SJCRH30 (cell line): ENCODE data around the gene RIPOR2. TPM values are rescaled to one million over a fixed set of nuclear protein-coding genes. Genes with fewer than 3 reads are reported as not detected.
"Not testable (repeated sequence)": the region's sequence is repeated elsewhere in the genome, so short reads cannot be mapped to it uniquely, and the experiment has no call there.

ENCODE experiments used
- DNase-seq, 2 experiments: peaks; one replicate each; pipeline ENCODE4 v3.0.0-alpha.2; 2015 to 2020
- H3K27ac ChIP-seq: fragments of 250-450 bp; sonication (Bioruptor Pico); 2 replicates; pipeline ENCODE4 v1.5.1; 2020; ENCODE audit warnings: mild to moderate bottlenecking, moderate library complexity
- H3K27me3 ChIP-seq: fragments of 250-450 bp; sonication (Bioruptor Pico); 2 replicates; pipeline ENCODE4 v1.5.1; 2020; ENCODE audit warnings: mild to moderate bottlenecking, moderate library complexity
- H3K36me3 ChIP-seq: fragments of 250-450 bp; sonication (Bioruptor Pico); 2 replicates; pipeline ENCODE4 v1.5.1; 2020; ENCODE audit warnings: mild to moderate bottlenecking, moderate library complexity
- H3K4me1 ChIP-seq: fragments of 250-450 bp; sonication (Bioruptor Pico); 2 replicates; pipeline ENCODE4 v1.5.1; 2020; ENCODE audit warnings: mild to moderate bottlenecking, moderate library complexity
- H3K4me3 ChIP-seq: fragments of 250-450 bp; sonication (Bioruptor Pico); 2 replicates; pipeline ENCODE4 v1.5.1; 2020; ENCODE audit warnings: mild to moderate bottlenecking, moderate library complexity
- H3K9me3 ChIP-seq: fragments of 250-450 bp; sonication (Bioruptor Pico); replicated peaks from 2 replicates; pipeline ENCODE4 v1.5.1; 2020; ENCODE audit warnings: mild to moderate bottlenecking, moderate library complexity
- total RNA-seq: library from RNA; depleted of rRNA; stranded (reverse); fragments of >200 nt; shearing (Covaris generic); gene quantifications from 2 replicates; pipeline ENCODE4 v1.2.3, GENCODE V29; 2014; rRNA removed

RIPOR2 gene
- total RNA-seq, 1 experiment from 2014 or later = 3.9 TPM

GRCh38 chr6:24765968-24766367 lies 169.8 kb downstream of the RIPOR2 start:
- H3K9me3 ChIP-seq, H3K4me1 ChIP-seq, H3K27me3 ChIP-seq, H3K27ac ChIP-seq, H3K36me3 ChIP-seq, H3K4me3 ChIP-seq, DNase-seq: not testable (repeated sequence)

- H3K27ac ChIP-seq, H3K4me3 ChIP-seq, DNase-seq, H3K4me1 ChIP-seq, H3K27me3 ChIP-seq, H3K9me3 ChIP-seq, H3K36me3 ChIP-seq: not testable (repeated sequence)
Observed at GRCh38 chr6:24764833-24765828, 170.6 kb downstream of the RIPOR2 start.

- DNase-seq = no peak
Observed at GRCh38 chr6:24763578-24763977, 172.2 kb downstream of the RIPOR2 start.

GRCh38 chr6:24761851-24762250 lies 173.9 kb downstream of the RIPOR2 start:
- DNase-seq = no peak
- Histone ChIP-seq H3K36me3 (no peaks in the 10 kb centered on the region), H3K9me3 (no peaks in the 10 kb centered on the region), H3K27ac (no peak overlapping the region), H3K4me1 (no peaks in the 10 kb centered on the region), H3K4me3 (no peak overlapping the region), H3K27me3 (no peaks in the 10 kb centered on the region)

More at GRCh38 chr6:24763578-24763977, 172.2 kb downstream of the RIPOR2 start:
- Histone ChIP-seq H3K9me3 (no peaks in the 10 kb centered on the region), H3K27ac (no peak overlapping the region), H3K4me3 (no peak overlapping the region), H3K36me3 (no peaks in the 10 kb centered on the region), H3K4me1 (no peaks in the 10 kb centered on the region), H3K27me3 (no peaks in the 10 kb centered on the region)

GRCh38 chr6:24761193-24761835 lies 174.4 kb downstream of the RIPOR2 start:
- Histone ChIP-seq H3K4me3 (no peak overlapping the region), H3K9me3 (no peaks in the 10 kb centered on the region), H3K4me1 (no peaks in the 10 kb centered on the region), H3K27me3 (no peaks in the 10 kb centered on the region), H3K27ac (no peak overlapping the region), H3K36me3 (no peaks in the 10 kb centered on the region)
- peak; percentile 11 to 22 for DNase-seq

GRCh38 chr6:24760210-24760609 lies 175.6 kb downstream of the RIPOR2 start:
- DNase-seq = no peak
- Histone ChIP-seq H3K27ac (no peak overlapping the region), H3K36me3 (no peaks in the 10 kb centered on the region)

GRCh38 chr6:24759718-24760117 lies 176.0 kb downstream of the RIPOR2 start:
- H3K4me1 ChIP-seq = no peaks in the 10 kb centered on the region
- DNase-seq = no peak
- no peaks in the 10 kb centered on the region for H3K27me3 ChIP-seq
- no peak overlapping the region for H3K4me3 ChIP-seq
- H3K36me3 ChIP-seq = no peaks in the 10 kb centered on the region
- no peak overlapping the region for H3K27ac ChIP-seq
- H3K9me3 ChIP-seq = no peaks in the 10 kb centered on the region

More at GRCh38 chr6:24760210-24760609, 175.6 kb downstream of the RIPOR2 start:
- Histone ChIP-seq H3K27me3 (no peaks in the 10 kb centered on the region), H3K4me1 (no peaks in the 10 kb centered on the region), H3K4me3 (no peak overlapping the region), H3K9me3 (no peaks in the 10 kb centered on the region)

GRCh38 chr6:24757611-24758010 lies 178.1 kb downstream of the RIPOR2 start:
- no peak for DNase-seq
- Histone ChIP-seq H3K27me3 (no peaks in the 10 kb centered on the region), H3K4me3 (no peak overlapping the region), H3K36me3 (no peaks in the 10 kb centered on the region), H3K9me3 (no peaks in the 10 kb centered on the region), H3K4me1 (no peaks in the 10 kb centered on the region), H3K27ac (no peak overlapping the region)

- Histone ChIP-seq H3K9me3 (no peaks in the 10 kb centered on the region), H3K4me3 (no peak overlapping the region), H3K27ac (no peak overlapping the region), H3K36me3 (no peaks in the 10 kb centered on the region), H3K27me3 (no peaks in the 10 kb centered on the region), H3K4me1 (no peaks in the 10 kb centered on the region)
- no peak for DNase-seq
Observed at GRCh38 chr6:24755279-24755678, 180.5 kb downstream of the RIPOR2 start.

- DNase-seq, H3K36me3 ChIP-seq, H3K27ac ChIP-seq, H3K9me3 ChIP-seq, H3K27me3 ChIP-seq, H3K4me1 ChIP-seq, H3K4me3 ChIP-seq: not testable (repeated sequence)
Observed at GRCh38 chr6:24754378-24754777, 181.4 kb downstream of the RIPOR2 start.

Other genes with a start within 250 kb of the RIPOR2 start
- 50.1 and 51.2 TPM in 2 replicates for gene C6orf62, start 216.8 kb downstream of the RIPOR2 start, total RNA-seq
- 65.7 and 72.1 TPM in 2 replicates for gene GMNN, start 161.0 kb downstream of the RIPOR2 start, total RNA-seq
- not detected in 2 replicates for gene ARMH2, start 137.0 kb downstream of the RIPOR2 start, total RNA-seq